ENCODE data around the gene CASZ1.

Gene CASZ1

DNA sequence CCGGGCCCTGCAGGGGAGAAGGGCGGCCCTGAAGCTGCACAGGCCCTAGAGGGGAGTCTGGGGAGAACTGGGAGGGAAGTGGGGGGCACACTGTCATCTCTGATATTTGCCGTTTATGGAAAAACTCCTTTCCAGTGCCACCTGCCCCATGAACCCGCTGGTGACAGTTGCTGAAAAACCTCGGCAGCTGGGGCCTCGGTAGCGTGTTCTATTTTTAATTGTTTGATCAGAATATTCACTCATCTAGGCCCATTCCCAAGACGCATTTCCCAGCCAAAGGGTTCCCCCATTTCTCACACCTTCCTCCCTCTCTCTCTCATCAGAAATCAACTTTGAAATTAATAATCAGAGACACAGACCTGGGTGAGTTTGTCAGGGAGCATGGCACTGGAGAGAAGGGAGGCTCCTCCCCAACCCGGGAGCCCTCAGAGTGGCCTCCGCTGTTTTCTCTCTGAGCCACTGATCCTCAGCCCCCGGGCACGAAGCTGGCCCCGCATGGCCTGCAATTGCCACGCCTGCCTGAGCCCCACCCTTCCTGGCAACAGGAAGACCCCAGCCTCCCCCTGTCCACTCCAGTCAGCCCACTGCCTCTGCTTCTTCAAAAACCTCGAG is 111.1 kb downstream of the CASZ1 start:
- DNase-seq (ENCODE audit: low read depth): no peak

DNA sequence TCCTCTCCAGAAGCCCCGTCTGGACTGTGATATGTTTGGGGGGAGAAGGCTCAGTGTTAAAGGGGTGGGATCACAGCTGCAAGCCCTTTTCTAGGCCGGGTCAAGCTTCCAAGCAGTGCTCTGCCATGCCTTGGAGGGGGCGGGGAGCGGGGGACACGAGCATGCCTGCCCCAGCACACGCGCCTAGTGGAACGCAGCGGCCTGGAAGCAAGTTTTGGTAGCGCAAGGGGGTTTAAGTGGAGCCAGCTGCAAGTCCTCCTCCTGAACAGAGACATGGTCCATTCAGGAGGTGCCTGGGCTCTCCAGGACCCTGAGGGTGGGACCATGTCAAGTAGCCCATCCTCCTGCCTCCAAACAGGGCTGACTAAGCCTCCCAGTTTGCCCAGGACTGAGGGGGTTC is 112.2 kb downstream of the CASZ1 start:
- no peak for DNase-seq (ENCODE audit: low read depth)

GRCh38 chr1:10682449-10683309 is 113.8 kb downstream of the CASZ1 start:
- DNase-seq (ENCODE audit: low read depth): no peak

- no peak for DNase-seq (ENCODE audit: low read depth)
These were observed 114.4 kb downstream of the CASZ1 start for GRCh38 chr1:10682108-10682445.

GRCh38 chr1:10681296-10682107 is 114.9 kb downstream of the CASZ1 start:
- DNase-seq (ENCODE audit: low read depth): no peak

DNA sequence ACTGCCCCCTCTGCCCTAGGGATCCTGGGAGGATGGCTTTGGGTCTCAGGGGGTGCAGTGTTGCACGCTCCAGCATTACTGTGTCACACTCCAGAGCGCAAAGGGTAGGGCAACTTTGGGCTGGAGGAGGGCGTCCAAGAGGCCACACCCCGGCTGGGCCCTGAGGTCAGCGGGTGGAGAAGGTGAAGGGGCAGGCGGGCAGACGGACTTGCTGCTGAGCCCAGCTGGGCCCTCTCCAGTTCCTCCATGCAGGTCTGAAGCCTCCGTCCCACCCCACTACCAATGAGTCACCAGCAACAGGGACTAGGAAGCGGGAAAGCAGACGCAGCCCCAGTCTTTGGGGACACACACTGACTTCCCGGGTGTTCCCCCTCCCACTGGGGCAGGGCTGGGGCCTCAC is 116.0 kb downstream of the CASZ1 start:
- no peak for DNase-seq (ENCODE audit: low read depth)

GRCh38 chr1:10679496-10680220 is 116.8 kb downstream of the CASZ1 start:
- no peak for DNase-seq (ENCODE audit: low read depth)

GRCh38 chr1:10678852-10679251 is 117.6 kb downstream of the CASZ1 start:
- no peak for DNase-seq (ENCODE audit: low read depth)

DNA sequence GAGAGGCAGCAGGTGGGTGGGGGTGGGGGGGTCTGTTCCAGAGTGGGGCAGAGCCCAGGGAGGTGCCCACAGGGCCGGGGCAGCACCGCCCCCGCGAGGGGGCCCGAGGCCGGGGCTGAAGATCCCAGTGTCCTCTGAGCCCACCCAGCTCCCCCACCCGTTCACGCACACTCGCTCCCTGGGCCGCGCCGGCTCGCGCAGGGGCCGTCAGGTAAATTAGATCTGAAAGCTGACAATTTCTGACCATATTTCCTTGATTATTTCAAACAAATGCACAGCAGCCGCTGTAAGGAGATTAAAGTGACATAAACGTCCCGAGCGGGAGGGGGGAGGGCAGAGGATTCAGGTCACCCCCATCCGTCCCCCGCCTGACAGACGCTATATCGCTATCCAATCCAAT is 118.0 kb downstream of the CASZ1 start:
- no peak for DNase-seq (ENCODE audit: low read depth)

DNA sequence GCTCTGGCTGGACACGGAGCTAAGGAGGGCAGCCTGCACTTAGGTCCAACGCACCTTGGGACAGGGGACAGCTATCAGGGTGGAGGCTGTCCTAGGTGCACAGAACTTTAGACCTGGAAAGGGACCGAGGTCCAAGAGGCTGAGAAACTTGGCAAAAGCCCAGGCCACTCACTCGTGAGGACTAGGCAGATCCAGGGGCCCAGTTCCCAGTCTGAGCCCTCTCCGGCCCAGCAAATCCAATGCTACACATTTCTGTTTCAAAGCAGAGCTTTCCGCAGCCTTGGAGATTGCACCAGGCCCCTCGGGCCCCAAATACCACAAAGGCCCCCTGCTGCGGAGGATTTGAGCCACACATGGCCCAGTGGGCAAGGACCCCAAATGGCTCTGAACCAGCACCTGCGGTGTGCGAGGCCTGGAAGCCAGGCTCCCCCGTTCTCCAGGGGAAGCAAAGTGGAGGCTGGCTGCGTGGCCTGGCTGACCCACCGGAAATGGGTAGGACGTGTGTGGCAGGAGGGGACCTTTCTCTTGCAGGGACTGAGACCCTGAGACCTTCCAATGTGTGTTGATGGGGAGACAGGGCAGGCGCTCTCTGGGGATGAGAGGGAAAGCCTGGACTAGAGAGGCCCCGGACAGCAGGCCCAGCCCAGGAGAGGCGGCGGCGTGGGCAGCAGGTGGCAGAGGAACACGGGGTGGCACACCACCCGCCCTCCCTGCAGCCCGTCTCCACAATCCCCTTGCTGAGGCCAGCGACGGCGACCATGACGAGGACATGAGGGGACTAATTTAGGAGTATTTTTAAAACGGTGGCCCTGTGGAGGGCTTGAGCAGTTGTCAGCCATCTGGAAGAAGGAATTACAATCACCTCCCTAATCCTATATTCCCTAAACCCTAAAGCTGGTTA is 118.7 kb downstream of the CASZ1 start:
- DNase-seq (ENCODE audit: low read depth): no peak

GRCh38 chr1:10676963-10677362 is 119.5 kb downstream of the CASZ1 start:
- no peak for DNase-seq (ENCODE audit: low read depth)

DNA sequence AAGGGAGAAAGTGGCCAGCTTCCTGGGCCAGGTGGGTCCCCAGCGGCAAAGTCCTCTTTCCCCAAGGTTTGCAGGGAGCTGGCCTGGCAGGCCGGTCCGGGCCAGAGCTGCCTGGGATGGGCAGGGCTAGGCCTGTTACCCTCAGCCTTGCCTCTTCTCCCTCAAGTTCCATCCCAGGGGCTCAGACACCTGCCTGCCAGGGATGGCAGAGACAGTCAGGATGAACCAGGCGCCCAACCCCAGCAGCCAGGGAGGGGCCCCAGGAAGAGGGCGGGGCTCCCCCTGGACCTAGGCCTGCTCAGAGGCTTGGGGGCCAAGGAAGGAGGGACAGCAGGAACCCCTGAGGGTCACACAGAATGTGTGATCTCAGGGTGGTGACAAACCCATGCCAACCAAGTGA is 120.6 kb downstream of the CASZ1 start:
- DNase-seq (ENCODE audit: low read depth): no peak

GRCh38 chr1:10674700-10675609 is 121.5 kb downstream of the CASZ1 start:
- no peak for DNase-seq (ENCODE audit: low read depth)

GRCh38 chr1:10674222-10674621 is 122.2 kb downstream of the CASZ1 start:
- no peak for DNase-seq (ENCODE audit: low read depth)

DNA sequence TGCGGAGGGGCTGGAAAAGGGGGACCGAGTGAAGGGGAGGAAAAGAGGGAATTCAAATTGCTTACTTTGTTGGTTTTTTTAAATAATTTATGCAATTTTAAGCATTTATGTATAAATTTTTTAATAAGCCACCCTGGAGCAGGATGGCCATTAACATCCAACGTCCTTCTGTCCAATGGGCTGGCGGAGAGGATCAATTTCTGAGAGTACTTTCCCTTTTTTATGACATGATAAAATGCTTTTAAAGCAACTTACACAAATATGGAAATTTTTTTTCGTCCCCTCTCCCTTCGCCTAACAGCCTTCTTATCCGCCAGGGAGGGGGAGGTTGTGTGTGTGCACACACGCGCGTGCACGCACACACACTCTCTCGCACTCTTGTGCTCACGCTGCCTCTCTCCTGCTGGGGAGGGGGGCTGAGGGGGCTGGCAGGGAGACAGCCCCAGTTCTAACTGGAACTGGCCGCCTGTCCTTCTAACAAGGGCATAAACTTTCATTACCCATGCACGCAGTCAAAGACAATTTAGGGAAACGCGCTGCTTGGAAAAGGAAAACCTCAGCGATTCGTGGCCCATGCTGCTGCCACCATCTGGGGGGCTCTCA is 123.2 kb downstream of the CASZ1 start:
- DNase-seq (ENCODE audit: low read depth): no peak

- no peak for DNase-seq (ENCODE audit: low read depth)
These were observed 123.9 kb downstream of the CASZ1 start for GRCh38 chr1:10672343-10673050.

- no peak for DNase-seq (ENCODE audit: low read depth)
These were observed 124.7 kb downstream of the CASZ1 start for GRCh38 chr1:10671622-10672342.

DNA sequence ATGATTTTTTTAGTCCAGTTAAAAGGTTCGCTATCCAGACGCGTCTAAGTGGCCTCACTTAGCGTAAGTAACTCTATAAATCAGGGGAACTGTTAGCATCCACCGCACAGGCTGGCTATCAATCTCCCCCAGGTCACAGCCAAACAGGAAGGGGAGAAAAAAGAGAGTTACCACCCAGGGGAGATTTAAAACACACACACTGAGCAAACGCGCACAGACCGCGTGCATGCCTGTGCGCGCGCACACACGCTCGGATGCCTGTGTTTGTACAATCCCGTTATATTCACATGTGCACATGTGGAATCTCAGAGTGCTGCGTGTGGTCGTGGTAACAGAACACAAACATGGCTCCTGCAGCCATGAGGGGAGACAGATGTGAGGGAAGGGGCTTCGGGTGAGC is 125.4 kb downstream of the CASZ1 start:
- DNase-seq (ENCODE audit: low read depth): no peak
